PC-9 (cell line): ENCODE data around the gene TTC28.

ENCODE experiments used
- EZH2 ChIP-seq: fragments of 200-600 bp; sonication (generic); IDR thresholded peaks from 2 replicates; pipeline ENCODE4 v1.8.0; 2017; ENCODE audit warnings: antibody characterized with exemption, low read depth
- TF ChIP-seq, protein P1 (sequence below): fragments of 200-600 bp; sonication (generic); conservative IDR thresholded peaks from 2 replicates; pipeline ENCODE4 v1.6.1; 2017; ENCODE audit warnings: mixed run types, antibody characterized with exemption, mild to moderate bottlenecking, moderate library complexity

DNA sequence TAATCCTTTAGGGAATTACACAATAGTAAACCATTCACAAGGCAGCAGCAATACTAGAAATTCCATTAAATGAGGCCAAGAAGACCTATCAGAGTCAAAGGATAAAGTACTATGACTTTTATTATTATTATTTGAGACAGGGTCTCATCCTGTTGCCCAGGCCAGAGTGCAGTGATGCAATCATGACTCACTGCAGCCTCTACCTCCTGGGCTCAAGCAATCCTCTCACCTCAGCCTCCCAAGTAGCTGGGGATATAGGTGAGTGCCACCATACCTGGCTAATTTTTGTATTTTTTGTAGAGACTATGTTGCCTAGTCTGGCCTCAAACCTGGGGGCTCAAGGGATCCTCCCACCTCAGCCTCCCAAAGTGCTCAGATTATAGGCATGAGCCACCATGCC, 51.8 kb downstream of the TTC28 start:
- TF ChIP-seq, protein P1, sequence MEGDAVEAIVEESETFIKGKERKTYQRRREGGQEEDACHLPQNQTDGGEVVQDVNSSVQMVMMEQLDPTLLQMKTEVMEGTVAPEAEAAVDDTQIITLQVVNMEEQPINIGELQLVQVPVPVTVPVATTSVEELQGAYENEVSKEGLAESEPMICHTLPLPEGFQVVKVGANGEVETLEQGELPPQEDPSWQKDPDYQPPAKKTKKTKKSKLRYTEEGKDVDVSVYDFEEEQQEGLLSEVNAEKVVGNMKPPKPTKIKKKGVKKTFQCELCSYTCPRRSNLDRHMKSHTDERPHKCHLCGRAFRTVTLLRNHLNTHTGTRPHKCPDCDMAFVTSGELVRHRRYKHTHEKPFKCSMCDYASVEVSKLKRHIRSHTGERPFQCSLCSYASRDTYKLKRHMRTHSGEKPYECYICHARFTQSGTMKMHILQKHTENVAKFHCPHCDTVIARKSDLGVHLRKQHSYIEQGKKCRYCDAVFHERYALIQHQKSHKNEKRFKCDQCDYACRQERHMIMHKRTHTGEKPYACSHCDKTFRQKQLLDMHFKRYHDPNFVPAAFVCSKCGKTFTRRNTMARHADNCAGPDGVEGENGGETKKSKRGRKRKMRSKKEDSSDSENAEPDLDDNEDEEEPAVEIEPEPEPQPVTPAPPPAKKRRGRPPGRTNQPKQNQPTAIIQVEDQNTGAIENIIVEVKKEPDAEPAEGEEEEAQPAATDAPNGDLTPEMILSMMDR: no peak
- no peak for TF ChIP-seq EZH2
